Omental fat pad (tissue), 4 donors: Measurements from ENCODE around the gene GARNL3. TPM values are rescaled to one million over a fixed set of nuclear protein-coding genes. Genes with fewer than 3 reads are reported as not detected.
A peak's percentile ranks its signal among the peaks of the same experiment; 100 is the strongest.

Experiments
- ATAC-seq: fragments of 150-250 bp; one replicate; pipeline ENCODE4 v1.9.1; 2016; ENCODE audit warnings: mild to moderate bottlenecking, moderate library complexity; ENCODE audit not compliant: low FRiP score
- DNase-seq: peaks from one replicate; pipeline ENCODE4 v3.0.0-alpha.2; 2019; ENCODE audit warnings: low spot score
- CTCF ChIP-seq, 3 donors: fragments of 450-650 bp; IDR thresholded peaks; one replicate each; pipeline ENCODE4 v1.5.1; 2016 to 2017; ENCODE audit warnings: antibody characterized with exemption in 3 of 3, mild to moderate bottlenecking in 3 of 3, moderate library complexity in 2 of 3
- total RNA-seq, 4 donors: library from RNA; depleted of rRNA; stranded (reverse); fragments of >200 nt; gene quantifications; one replicate each; pipeline ENCODE4 v1.1.0, GENCODE V29; 2016

GARNL3 gene
- total RNA-seq, 4 donors from 2014 or later: 10.0 to 27.0 (median 15.7) TPM

GRCh38 chr9:127392166-127392565 is 127.6 kb downstream of the GARNL3 start:
- TF ChIP-seq CTCF (IDR thresholded peaks at IDR 0.05): no peak
- ATAC-seq (no peak), DNase-seq (no peak)

GRCh38 chr9:127392976-127393375 is 128.4 kb downstream of the GARNL3 start:
- ATAC-seq: no peak
- TF ChIP-seq CTCF (IDR thresholded peaks at IDR 0.05): no peak
- no peak for DNase-seq

- TF ChIP-seq CTCF (IDR thresholded peaks at IDR 0.05): no peak
- ATAC-seq (no peak), DNase-seq (no peak)
These were observed 129.1 kb downstream of the GARNL3 start for GRCh38 chr9:127393645-127394044.

- no peak for DNase-seq
- TF ChIP-seq CTCF (IDR thresholded peaks at IDR 0.05): no peak
- ATAC-seq: no peak
These were observed 131.1 kb downstream of the GARNL3 start for GRCh38 chr9:127395497-127396252.

- ATAC-seq (no peak), DNase-seq (no peak)
- no peak for TF ChIP-seq CTCF (IDR thresholded peaks at IDR 0.05)
These were observed 131.8 kb downstream of the GARNL3 start for GRCh38 chr9:127396253-127396807.

GRCh38 chr9:127396808-127397645 is 132.5 kb downstream of the GARNL3 start, which contains the start of gene SLC2A8:
Gene SLC2A8 (plus strand): TSS chr9:127397169. CDS start chr9:127397231, 62 bp downstream.
- no peak for TF ChIP-seq CTCF (IDR thresholded peaks at IDR 0.05)
- ATAC-seq (peak; percentile 100), DNase-seq (peak; percentile 80)
